NCI-H526 (cell line): ENCODE results near the gene MS4A6E.
"Not testable (repeated sequence)": the region's sequence is repeated elsewhere in the genome, so short reads cannot be mapped to it uniquely, and the experiment has no call there.

Source experiments
- DNase-seq, 2 experiments: peaks; one replicate each; lab custom pipeline; 2025; lab: John Stamatoyannopoulos, UW

The MS4A6E gene

GRCh38 chr11:60336767-60337391 lies 9.8 kb downstream of the MS4A6E start:
- DNase-seq: no peak

GRCh38 chr11:60338053-60338452 lies 11.0 kb downstream of the MS4A6E start:
- no peak for DNase-seq

GRCh38 chr11:60339356-60339755 lies 12.3 kb downstream of the MS4A6E start:
- no peak for DNase-seq

- peak in 1 of 2 experiments; percentile 41 for DNase-seq
Measured at GRCh38 chr11:60343094-60343704, 16.1 kb downstream of the MS4A6E start.

GRCh38 chr11:60344146-60344545 lies 17.1 kb downstream of the MS4A6E start:
- DNase-seq: no peak

- peak in 1 of 2 experiments; percentile 28 for DNase-seq
Measured at GRCh38 chr11:60345489-60345888, 18.4 kb downstream of the MS4A6E start.

- DNase-seq: no peak
Measured at GRCh38 chr11:60347084-60347797, 20.2 kb downstream of the MS4A6E start.

GRCh38 chr11:60348116-60348515 lies 21.1 kb downstream of the MS4A6E start:
- no peak for DNase-seq

- DNase-seq: no peak
Measured at GRCh38 chr11:60349990-60350389, 22.9 kb downstream of the MS4A6E start.

GRCh38 chr11:60357771-60358170 lies 30.7 kb downstream of the MS4A6E start:
- no peak for DNase-seq

GRCh38 chr11:60360621-60361020 lies 33.6 kb downstream of the MS4A6E start:
- DNase-seq: no peak

- DNase-seq: no peak
Measured at GRCh38 chr11:60362241-60362640, 35.2 kb downstream of the MS4A6E start.

- peak; percentile 12 to 80 for DNase-seq
Measured at GRCh38 chr11:60363542-60364470, 36.8 kb downstream of the MS4A6E start.

GRCh38 chr11:60366262-60366904 lies 39.3 kb downstream of the MS4A6E start:
- DNase-seq: not testable (repeated sequence)

GRCh38 chr11:60367009-60367408 lies 40.0 kb downstream of the MS4A6E start:
- DNase-seq: no peak

GRCh38 chr11:60367896-60368295 lies 40.8 kb downstream of the MS4A6E start:
- no peak for DNase-seq

- DNase-seq: no peak
Measured at GRCh38 chr11:60370252-60370810, 43.3 kb downstream of the MS4A6E start.

- DNase-seq: peak in 1 of 2 experiments; percentile 2
Measured at GRCh38 chr11:60370811-60371298, 43.8 kb downstream of the MS4A6E start.

- no peak for DNase-seq
Measured at GRCh38 chr11:60371386-60371785, 44.3 kb downstream of the MS4A6E start.

- DNase-seq: no peak
Measured at GRCh38 chr11:60371854-60372253, 44.8 kb downstream of the MS4A6E start.

GRCh38 chr11:60372767-60373166 lies 45.7 kb downstream of the MS4A6E start:
- no peak for DNase-seq
